ENCODE results near the gene SPRY4.

Gene SPRY4

GRCh38 chr5:142290577-142291299 is 34.1 kb downstream of the SPRY4 start:
- no peak overlapping the region for H3K4me3 ChIP-seq (ENCODE audit: control insufficient read depth in 1 of 7, extremely low read depth in 1 of 7, insufficient read depth in 4 of 7, low read depth in 2 of 7, low read length in 6 of 7)
- H3K27me3 ChIP-seq (replicated peaks in 2 of 5; ENCODE audit: control insufficient read depth in 4 of 5, insufficient read depth in 5 of 5, low read length in 4 of 5), result peaks cover 0 to 4% (median 0%) of the 10 kb centered on the region in 5 experiments
- H3K36me3 ChIP-seq (ENCODE audit: control insufficient read depth in 4 of 4, insufficient read depth in 4 of 4, low read length in 3 of 4), result no peaks in the 10 kb centered on the region
- H3K27ac ChIP-seq (ENCODE audit: insufficient read depth in 1 of 2, low read depth in 1 of 2, low read length in 2 of 2, poor library complexity in 1 of 2, severe bottlenecking in 2 of 2), result no peak overlapping the region
- peak in 1 of 3 donors; percentile 20 for DNase-seq
- POLR2A ChIA-PET, result no interaction called here
- 17% methylated on average over 1 of the region's 5 CpGs for WGBS (ENCODE audit: insufficient coverage)
- no peaks in the 10 kb centered on the region for H3K9me3 ChIP-seq (ENCODE audit: control extremely low read depth in 1 of 5, control insufficient read depth in 4 of 5, insufficient read depth in 2 of 5, low read depth in 1 of 5, low read length in 4 of 5)
- H3K4me1 ChIP-seq (ENCODE audit: control extremely low read depth in 1 of 4, control insufficient read depth in 4 of 4, insufficient read depth in 4 of 4, low read length in 3 of 4), result peaks cover 0 to 16% (median 14%) of the 10 kb centered on the region in 4 experiments
- CTCF ChIA-PET, result interaction anchor here (0.9 to 1.3 kb wide), 3 partner anchors 10 to 62 kb away, joined by 3 to 5 read pairs (median 4); no protein-coding TSS in a partner anchor

DNA sequence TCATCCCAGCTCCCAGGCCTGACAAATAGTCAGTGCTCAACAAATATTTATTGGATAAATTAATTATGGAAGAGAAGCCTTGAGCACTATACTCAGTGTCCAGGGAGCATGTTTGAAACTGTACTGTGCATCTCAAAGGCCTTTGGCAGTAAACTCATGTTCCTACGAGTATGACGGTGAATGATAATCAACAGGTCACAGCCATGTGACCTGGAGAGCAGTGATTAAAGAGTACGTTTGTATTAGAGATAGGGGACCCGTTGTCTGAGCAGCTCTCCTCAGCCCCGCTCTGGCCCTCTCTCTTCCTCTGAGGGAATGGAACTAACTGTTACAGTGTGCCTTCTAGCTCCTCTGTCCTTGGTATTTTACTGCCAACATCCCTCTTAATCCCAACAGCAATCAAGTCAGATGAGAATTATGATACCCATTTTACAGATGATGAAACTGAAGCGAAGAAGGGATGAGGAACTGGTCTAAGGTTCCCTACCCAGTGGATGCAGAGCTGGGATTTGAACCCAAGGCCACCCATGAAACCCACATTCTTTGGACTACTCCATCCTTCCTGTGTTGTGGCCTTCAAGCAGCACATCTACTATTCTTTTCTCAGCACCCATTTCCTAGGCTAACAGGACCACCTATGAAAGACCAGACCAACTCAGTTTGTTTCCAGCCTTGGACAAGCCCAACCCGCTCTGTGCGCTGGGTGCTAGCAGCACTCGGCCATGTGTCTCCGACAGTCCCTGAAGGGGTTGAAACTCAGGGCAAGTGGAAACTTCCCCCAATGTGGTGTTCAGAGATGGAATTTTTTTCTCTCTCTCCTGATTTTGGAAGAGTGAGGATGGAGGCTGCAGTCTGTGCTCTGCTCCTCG is 34.9 kb downstream of the SPRY4 start:
- ChIA-PET CTCF (interaction anchor here (0.9 to 1.3 kb wide), 3 partner anchors 9 to 61 kb away, joined by 3 to 5 read pairs (median 4); no protein-coding TSS in a partner anchor), POLR2A (no interaction called here)
- WGBS (ENCODE audit: insufficient coverage), result 97% methylated on average over 10 of the region's 11 CpGs
- Histone ChIP-seq H3K4me3 (ENCODE audit: control insufficient read depth in 1 of 7, extremely low read depth in 1 of 7, insufficient read depth in 4 of 7, low read depth in 2 of 7, low read length in 6 of 7) (no peak overlapping the region), H3K36me3 (ENCODE audit: control insufficient read depth in 4 of 4, insufficient read depth in 4 of 4, low read length in 3 of 4) (no peaks in the 10 kb centered on the region), H3K27ac (ENCODE audit: insufficient read depth in 1 of 2, low read depth in 1 of 2, low read length in 2 of 2, poor library complexity in 1 of 2, severe bottlenecking in 2 of 2) (no peak overlapping the region), H3K4me1 (ENCODE audit: control extremely low read depth in 1 of 4, control insufficient read depth in 4 of 4, insufficient read depth in 4 of 4, low read length in 3 of 4) (peaks cover 0 to 16% (median 14%) of the 10 kb centered on the region in 4 experiments), H3K9me3 (ENCODE audit: control extremely low read depth in 1 of 5, control insufficient read depth in 4 of 5, insufficient read depth in 2 of 5, low read depth in 1 of 5, low read length in 4 of 5) (no peaks in the 10 kb centered on the region), H3K27me3 (replicated peaks in 2 of 5; ENCODE audit: control insufficient read depth in 4 of 5, insufficient read depth in 5 of 5, low read length in 4 of 5) (peaks cover 0 to 4% (median 0%) of the 10 kb centered on the region in 5 experiments)
- DNase-seq, result no peak

DNA sequence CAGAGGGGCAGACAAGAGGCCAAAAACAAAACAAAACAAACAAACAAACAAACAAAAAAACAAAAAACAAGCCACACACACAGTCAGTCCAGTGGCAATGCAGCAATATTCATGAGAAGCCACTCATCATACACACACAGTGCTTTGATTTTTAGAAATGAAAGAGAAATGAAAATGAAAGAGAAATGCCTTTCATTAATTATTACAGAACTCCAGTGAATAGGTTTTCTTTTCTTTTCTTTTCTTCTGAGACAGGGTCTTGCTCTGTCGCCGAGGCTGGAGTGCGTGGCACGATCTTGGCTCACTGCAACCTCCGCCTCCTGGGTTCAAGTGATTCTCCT is 36.9 kb downstream of the SPRY4 start:
- CTCF ChIA-PET, result no interaction called here
- DNase-seq, result peak in 2 of 3 donors; percentile 4 to 21
- 65% methylated on average over 5 of the region's 5 CpGs for WGBS (ENCODE audit: insufficient coverage)
- Histone ChIP-seq H3K4me3 (ENCODE audit: control insufficient read depth in 1 of 7, extremely low read depth in 1 of 7, insufficient read depth in 4 of 7, low read depth in 2 of 7, low read length in 6 of 7) (peak overlapping the region in 1 of 7 experiments; percentile 16), H3K27me3 (replicated peaks in 2 of 5; ENCODE audit: control insufficient read depth in 4 of 5, insufficient read depth in 5 of 5, low read length in 4 of 5) (peaks cover 0 to 4% (median 0%) of the 10 kb centered on the region in 5 experiments), H3K36me3 (ENCODE audit: control insufficient read depth in 4 of 4, insufficient read depth in 4 of 4, low read length in 3 of 4) (no peaks in the 10 kb centered on the region), H3K9me3 (ENCODE audit: control extremely low read depth in 1 of 5, control insufficient read depth in 4 of 5, insufficient read depth in 2 of 5, low read depth in 1 of 5, low read length in 4 of 5) (no peaks in the 10 kb centered on the region), H3K4me1 (ENCODE audit: control extremely low read depth in 1 of 4, control insufficient read depth in 4 of 4, insufficient read depth in 4 of 4, low read length in 3 of 4) (peaks cover 0 to 19% (median 14%) of the 10 kb centered on the region in 4 experiments), H3K27ac (ENCODE audit: insufficient read depth in 1 of 2, low read depth in 1 of 2, low read length in 2 of 2, poor library complexity in 1 of 2, severe bottlenecking in 2 of 2) (no peak overlapping the region)
- POLR2A ChIA-PET, result no interaction called here

GRCh38 chr5:142287096-142287972 is 37.5 kb downstream of the SPRY4 start:
- Histone ChIP-seq H3K36me3 (ENCODE audit: control insufficient read depth in 4 of 4, insufficient read depth in 4 of 4, low read length in 3 of 4) (no peaks in the 10 kb centered on the region), H3K27me3 (replicated peaks in 2 of 5; ENCODE audit: control insufficient read depth in 4 of 5, insufficient read depth in 5 of 5, low read length in 4 of 5) (peaks cover 0 to 4% (median 0%) of the 10 kb centered on the region in 5 experiments), H3K4me1 (ENCODE audit: control extremely low read depth in 1 of 4, control insufficient read depth in 4 of 4, insufficient read depth in 4 of 4, low read length in 3 of 4) (peaks cover 0 to 19% (median 14%) of the 10 kb centered on the region in 4 experiments), H3K4me3 (ENCODE audit: control insufficient read depth in 1 of 7, extremely low read depth in 1 of 7, insufficient read depth in 4 of 7, low read depth in 2 of 7, low read length in 6 of 7) (peak overlapping the region in 1 of 7 experiments; percentile 16), H3K9me3 (ENCODE audit: control extremely low read depth in 1 of 5, control insufficient read depth in 4 of 5, insufficient read depth in 2 of 5, low read depth in 1 of 5, low read length in 4 of 5) (no peaks in the 10 kb centered on the region), H3K27ac (ENCODE audit: insufficient read depth in 1 of 2, low read depth in 1 of 2, low read length in 2 of 2, poor library complexity in 1 of 2, severe bottlenecking in 2 of 2) (no peak overlapping the region)
- peak in 2 of 3 donors; percentile 3 to 36 for DNase-seq
- ChIA-PET CTCF (interaction anchor here (1.1 to 1.6 kb wide), 2 partner anchors 9 to 63 kb away, joined by 4 read pairs; no protein-coding TSS in a partner anchor), POLR2A (no interaction called here)
- WGBS (ENCODE audit: insufficient coverage), result 36% methylated on average over 7 of the region's 17 CpGs

DNA sequence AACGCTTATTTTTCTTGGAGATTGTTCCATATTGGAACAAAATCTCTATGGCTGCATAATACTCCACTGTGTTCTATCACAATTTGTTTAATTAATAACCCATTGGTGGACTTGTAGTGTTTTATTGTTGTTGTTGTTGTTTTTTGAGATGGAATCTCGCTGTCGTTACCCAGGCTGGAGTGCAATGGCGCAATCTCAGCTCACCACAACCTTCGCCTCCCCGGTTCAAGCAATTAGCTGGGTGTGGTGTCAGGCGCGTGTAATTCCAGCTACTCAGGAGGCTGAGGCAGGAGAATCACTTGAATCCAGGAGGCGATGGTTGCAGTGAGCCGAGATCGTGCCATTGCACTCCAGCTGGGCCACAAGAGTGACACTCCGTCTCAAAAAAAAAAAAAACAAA is 38.7 kb downstream of the SPRY4 start:
- Histone ChIP-seq H3K4me1 (ENCODE audit: control extremely low read depth in 1 of 4, control insufficient read depth in 4 of 4, insufficient read depth in 4 of 4, low read length in 3 of 4) (peaks cover 0 to 19% (median 14%) of the 10 kb centered on the region in 4 experiments), H3K9me3 (ENCODE audit: control extremely low read depth in 1 of 5, control insufficient read depth in 4 of 5, insufficient read depth in 2 of 5, low read depth in 1 of 5, low read length in 4 of 5) (no peaks in the 10 kb centered on the region), H3K36me3 (ENCODE audit: control insufficient read depth in 4 of 4, insufficient read depth in 4 of 4, low read length in 3 of 4) (no peaks in the 10 kb centered on the region), H3K4me3 (ENCODE audit: control insufficient read depth in 1 of 7, extremely low read depth in 1 of 7, insufficient read depth in 4 of 7, low read depth in 2 of 7, low read length in 6 of 7) (no peak overlapping the region), H3K27me3 (replicated peaks in 2 of 5; ENCODE audit: control insufficient read depth in 4 of 5, insufficient read depth in 5 of 5, low read length in 4 of 5) (no peaks in the 10 kb centered on the region), H3K27ac (ENCODE audit: insufficient read depth in 1 of 2, low read depth in 1 of 2, low read length in 2 of 2, poor library complexity in 1 of 2, severe bottlenecking in 2 of 2) (no peak overlapping the region)
- POLR2A ChIA-PET, result no interaction called here
- no peak for DNase-seq
- CTCF ChIA-PET, result interaction anchor here (1.1 to 1.6 kb wide), 2 partner anchors 8 to 10 kb away, joined by 3 to 4 read pairs; no protein-coding TSS in a partner anchor
- 98% methylated on average over 9 of the region's 12 CpGs for WGBS (ENCODE audit: insufficient coverage)

- H3K27ac ChIP-seq (ENCODE audit: insufficient read depth in 1 of 2, low read depth in 1 of 2, low read length in 2 of 2, poor library complexity in 1 of 2, severe bottlenecking in 2 of 2), result no peak overlapping the region
- H3K27me3 ChIP-seq (replicated peaks in 2 of 5; ENCODE audit: control insufficient read depth in 4 of 5, insufficient read depth in 5 of 5, low read length in 4 of 5), result no peaks in the 10 kb centered on the region
- 51% methylated on average over 4 of the region's 6 CpGs for WGBS (ENCODE audit: insufficient coverage)
- DNase-seq, result peak in 1 of 3 donors; percentile 32
- CTCF ChIA-PET, result no interaction called here
- H3K4me3 ChIP-seq (ENCODE audit: control insufficient read depth in 1 of 7, extremely low read depth in 1 of 7, insufficient read depth in 4 of 7, low read depth in 2 of 7, low read length in 6 of 7), result no peak overlapping the region
- POLR2A ChIA-PET, result interaction anchor here (0.5 kb wide), 1 partner anchor 229 kb away, joined by 6 read pairs; no protein-coding TSS in a partner anchor
- H3K9me3 ChIP-seq (ENCODE audit: control extremely low read depth in 1 of 5, control insufficient read depth in 4 of 5, insufficient read depth in 2 of 5, low read depth in 1 of 5, low read length in 4 of 5), result no peaks in the 10 kb centered on the region
- no peaks in the 10 kb centered on the region for H3K36me3 ChIP-seq (ENCODE audit: control insufficient read depth in 4 of 4, insufficient read depth in 4 of 4, low read length in 3 of 4)
- H3K4me1 ChIP-seq (ENCODE audit: control extremely low read depth in 1 of 4, control insufficient read depth in 4 of 4, insufficient read depth in 4 of 4, low read length in 3 of 4), result peaks cover 0 to 16% (median 12%) of the 10 kb centered on the region in 4 experiments
Observed at GRCh38 chr5:142283304-142283703, 41.5 kb downstream of the SPRY4 start.

Data from common myeloid progenitor, CD34-positive (primary cell).